ENCODE data around the gene LRFN2.
A peak's percentile ranks its signal among the peaks of the same experiment; 100 is the strongest.

LRFN2 gene

GRCh38 chr6:40588480-40588879, 1.3 kb upstream of the LRFN2 start:
- DNase-seq (ENCODE audit: low read depth, low spot score): no peak
- H3K27me3 ChIP-seq (ENCODE audit: control insufficient read depth, insufficient read depth, low read length): peaks cover 6% of the 10 kb centered on the region; the same call in 1 of the 2 replicates
- H3K4me3 ChIP-seq (ENCODE audit: low read length): no peak overlapping the region
- no peak overlapping the region for H3K27ac ChIP-seq (ENCODE audit: low read length)
- H3K36me3 ChIP-seq (ENCODE audit: control insufficient read depth, insufficient read depth, low read length): no peaks in the 10 kb centered on the region
- WGBS (ENCODE audit: insufficient coverage, insufficient read length): no CpG with 5 or more reads among the region's 7 CpGs
- peaks cover 10% of the 10 kb centered on the region for H3K4me1 ChIP-seq (ENCODE audit: control insufficient read depth, insufficient read depth, low read length)
- H3K9me3 ChIP-seq (ENCODE audit: control insufficient read depth, insufficient read depth, low read length): no peaks in the 10 kb centered on the region

- peak overlapping the region; percentile 59; the same call in 1 of the 2 replicates for H3K4me3 ChIP-seq (ENCODE audit: low read length)
- H3K9me3 ChIP-seq (ENCODE audit: control insufficient read depth, insufficient read depth, low read length): no peaks in the 10 kb centered on the region
- WGBS (ENCODE audit: insufficient coverage, insufficient read length): no CpG with 5 or more reads among the region's 11 CpGs
- no peaks in the 10 kb centered on the region for H3K36me3 ChIP-seq (ENCODE audit: control insufficient read depth, insufficient read depth, low read length)
- H3K27me3 ChIP-seq (ENCODE audit: control insufficient read depth, insufficient read depth, low read length): peaks cover 6% of the 10 kb centered on the region; the same call in 1 of the 2 replicates
- no peak for DNase-seq (ENCODE audit: low read depth, low spot score)
- H3K4me1 ChIP-seq (ENCODE audit: control insufficient read depth, insufficient read depth, low read length): peaks cover 10% of the 10 kb centered on the region
- no peak overlapping the region for H3K27ac ChIP-seq (ENCODE audit: low read length)
These were observed 863 bp upstream of the LRFN2 start for GRCh38 chr6:40588070-40588384.

- H3K9me3 ChIP-seq (ENCODE audit: control insufficient read depth, insufficient read depth, low read length): no peaks in the 10 kb centered on the region
- H3K4me3 ChIP-seq (ENCODE audit: low read length): peak overlapping the region; percentile 59; the same call in 1 of the 2 replicates
- no peak overlapping the region for H3K27ac ChIP-seq (ENCODE audit: low read length)
- WGBS (ENCODE audit: insufficient coverage, insufficient read length): no CpG with 5 or more reads among the region's 55 CpGs
- peaks cover 6% of the 10 kb centered on the region; the same call in 1 of the 2 replicates for H3K27me3 ChIP-seq (ENCODE audit: control insufficient read depth, insufficient read depth, low read length)
- H3K4me1 ChIP-seq (ENCODE audit: control insufficient read depth, insufficient read depth, low read length): peaks cover 10% of the 10 kb centered on the region
- DNase-seq (ENCODE audit: low read depth, low spot score): no peak
- H3K36me3 ChIP-seq (ENCODE audit: control insufficient read depth, insufficient read depth, low read length): no peaks in the 10 kb centered on the region
These were observed 579 bp downstream of the LRFN2 start for GRCh38 chr6:40586369-40587201.

GRCh38 chr6:40585651-40586269, 1.4 kb downstream of the LRFN2 start:
- peaks cover 10% of the 10 kb centered on the region for H3K4me1 ChIP-seq (ENCODE audit: control insufficient read depth, insufficient read depth, low read length)
- H3K27me3 ChIP-seq (ENCODE audit: control insufficient read depth, insufficient read depth, low read length): peaks cover 6% of the 10 kb centered on the region; the same call in 1 of the 2 replicates
- no peaks in the 10 kb centered on the region for H3K36me3 ChIP-seq (ENCODE audit: control insufficient read depth, insufficient read depth, low read length)
- DNase-seq (ENCODE audit: low read depth, low spot score): no peak
- no peak overlapping the region for H3K27ac ChIP-seq (ENCODE audit: low read length)
- H3K9me3 ChIP-seq (ENCODE audit: control insufficient read depth, insufficient read depth, low read length): no peaks in the 10 kb centered on the region
- no CpG with 5 or more reads among the region's 11 CpGs for WGBS (ENCODE audit: insufficient coverage, insufficient read length)
- peak overlapping the region; percentile 59; the same call in 1 of the 2 replicates for H3K4me3 ChIP-seq (ENCODE audit: low read length)

- no peak for DNase-seq (ENCODE audit: low read depth, low spot score)
- Histone ChIP-seq H3K4me3 (ENCODE audit: low read length) (no peak overlapping the region), H3K4me1 (ENCODE audit: control insufficient read depth, insufficient read depth, low read length) (peaks cover 10% of the 10 kb centered on the region), H3K27ac (ENCODE audit: low read length) (no peak overlapping the region), H3K27me3 (ENCODE audit: control insufficient read depth, insufficient read depth, low read length) (peaks cover 6% of the 10 kb centered on the region; the same call in 1 of the 2 replicates), H3K36me3 (ENCODE audit: control insufficient read depth, insufficient read depth, low read length) (no peaks in the 10 kb centered on the region), H3K9me3 (ENCODE audit: control insufficient read depth, insufficient read depth, low read length) (no peaks in the 10 kb centered on the region)
- WGBS (ENCODE audit: insufficient coverage, insufficient read length): no CpG with 5 or more reads among the region's 4 CpGs
These were observed 1.9 kb downstream of the LRFN2 start for GRCh38 chr6:40585223-40585622.

- DNase-seq (ENCODE audit: low read depth, low spot score): no peak
- WGBS (ENCODE audit: insufficient coverage, insufficient read length): no CpG with 5 or more reads among the region's 2 CpGs
- Histone ChIP-seq H3K27me3 (ENCODE audit: control insufficient read depth, insufficient read depth, low read length) (peaks cover 6% of the 10 kb centered on the region; the same call in 1 of the 2 replicates), H3K4me1 (ENCODE audit: control insufficient read depth, insufficient read depth, low read length) (peaks cover 10% of the 10 kb centered on the region), H3K4me3 (ENCODE audit: low read length) (no peak overlapping the region), H3K27ac (ENCODE audit: low read length) (no peak overlapping the region), H3K36me3 (ENCODE audit: control insufficient read depth, insufficient read depth, low read length) (no peaks in the 10 kb centered on the region), H3K9me3 (ENCODE audit: control insufficient read depth, insufficient read depth, low read length) (no peaks in the 10 kb centered on the region)
These were observed 2.4 kb downstream of the LRFN2 start for GRCh38 chr6:40584741-40585140.

GRCh38 chr6:40583709-40584108, 3.5 kb downstream of the LRFN2 start:
- peaks cover 7% of the 10 kb centered on the region for H3K4me1 ChIP-seq (ENCODE audit: control insufficient read depth, insufficient read depth, low read length)
- H3K9me3 ChIP-seq (ENCODE audit: control insufficient read depth, insufficient read depth, low read length): no peaks in the 10 kb centered on the region
- DNase-seq (ENCODE audit: low read depth, low spot score): no peak
- no peak overlapping the region for H3K27ac ChIP-seq (ENCODE audit: low read length)
- no peak overlapping the region for H3K4me3 ChIP-seq (ENCODE audit: low read length)
- H3K36me3 ChIP-seq (ENCODE audit: control insufficient read depth, insufficient read depth, low read length): no peaks in the 10 kb centered on the region
- H3K27me3 ChIP-seq (ENCODE audit: control insufficient read depth, insufficient read depth, low read length): peaks cover 6% of the 10 kb centered on the region; the same call in 1 of the 2 replicates
- WGBS (ENCODE audit: insufficient coverage, insufficient read length): no CpG with 5 or more reads among the region's 3 CpGs

GRCh38 chr6:40582892-40583291, 4.3 kb downstream of the LRFN2 start:
- H3K27ac ChIP-seq (ENCODE audit: low read length): no peak overlapping the region
- WGBS (ENCODE audit: insufficient coverage, insufficient read length): no CpG with 5 or more reads among the region's 3 CpGs
- H3K4me1 ChIP-seq (ENCODE audit: control insufficient read depth, insufficient read depth, low read length): peaks cover 4% of the 10 kb centered on the region
- no peak for DNase-seq (ENCODE audit: low read depth, low spot score)
- no peaks in the 10 kb centered on the region for H3K36me3 ChIP-seq (ENCODE audit: control insufficient read depth, insufficient read depth, low read length)
- H3K27me3 ChIP-seq (ENCODE audit: control insufficient read depth, insufficient read depth, low read length): peaks cover 6% of the 10 kb centered on the region; the same call in 1 of the 2 replicates
- no peak overlapping the region for H3K4me3 ChIP-seq (ENCODE audit: low read length)
- no peaks in the 10 kb centered on the region for H3K9me3 ChIP-seq (ENCODE audit: control insufficient read depth, insufficient read depth, low read length)

- Histone ChIP-seq H3K27me3 (ENCODE audit: control insufficient read depth, insufficient read depth, low read length) (no peaks in the 10 kb centered on the region), H3K36me3 (ENCODE audit: control insufficient read depth, insufficient read depth, low read length) (no peaks in the 10 kb centered on the region), H3K4me1 (ENCODE audit: control insufficient read depth, insufficient read depth, low read length) (no peaks in the 10 kb centered on the region; the same call in 1 of the 2 replicates), H3K9me3 (ENCODE audit: control insufficient read depth, insufficient read depth, low read length) (no peaks in the 10 kb centered on the region), H3K27ac (ENCODE audit: low read length) (no peak overlapping the region), H3K4me3 (ENCODE audit: low read length) (no peak overlapping the region)
- no CpG with 5 or more reads among the region's 3 CpGs for WGBS (ENCODE audit: insufficient coverage, insufficient read length)
- DNase-seq (ENCODE audit: low read depth, low spot score): no peak
These were observed 8.1 kb downstream of the LRFN2 start for GRCh38 chr6:40579101-40579500.

- no peak for DNase-seq (ENCODE audit: low read depth, low spot score)
- H3K9me3 ChIP-seq (ENCODE audit: control insufficient read depth, insufficient read depth, low read length): no peaks in the 10 kb centered on the region
- H3K36me3 ChIP-seq (ENCODE audit: control insufficient read depth, insufficient read depth, low read length): no peaks in the 10 kb centered on the region
- no peaks in the 10 kb centered on the region; the same call in 1 of the 2 replicates for H3K4me1 ChIP-seq (ENCODE audit: control insufficient read depth, insufficient read depth, low read length)
- H3K4me3 ChIP-seq (ENCODE audit: low read length): no peak overlapping the region
- no peak overlapping the region for H3K27ac ChIP-seq (ENCODE audit: low read length)
- no peaks in the 10 kb centered on the region for H3K27me3 ChIP-seq (ENCODE audit: control insufficient read depth, insufficient read depth, low read length)
- no CpG with 5 or more reads among the region's 4 CpGs for WGBS (ENCODE audit: insufficient coverage, insufficient read length)
These were observed 9.5 kb downstream of the LRFN2 start for GRCh38 chr6:40577672-40578071.

Measured in iPS DF 6.9 (cell line).